Hindlimb muscle (tissue), 1 donor: ENCODE measurements around the gene NONO. TPM values are rescaled to one million over a fixed set of nuclear protein-coding genes. Genes with fewer than 3 reads are reported as not detected.
"Not testable (repeated sequence)": the region's sequence is repeated elsewhere in the genome, so short reads cannot be mapped to it uniquely, and the experiment has no call there.

Experiments used
- DNase-seq: peaks from one replicate; pipeline ENCODE4 v3.0.0-alpha.2; 2013
- polyA plus RNA-seq: library from polyadenylated mRNA; unstranded; fragments of 120-200 nt; gene quantifications from one replicate; pipeline ENCODE4 v1.2.1, GENCODE V29; 2013; ENCODE audit not compliant: insufficient read length

Gene NONO, protein sequence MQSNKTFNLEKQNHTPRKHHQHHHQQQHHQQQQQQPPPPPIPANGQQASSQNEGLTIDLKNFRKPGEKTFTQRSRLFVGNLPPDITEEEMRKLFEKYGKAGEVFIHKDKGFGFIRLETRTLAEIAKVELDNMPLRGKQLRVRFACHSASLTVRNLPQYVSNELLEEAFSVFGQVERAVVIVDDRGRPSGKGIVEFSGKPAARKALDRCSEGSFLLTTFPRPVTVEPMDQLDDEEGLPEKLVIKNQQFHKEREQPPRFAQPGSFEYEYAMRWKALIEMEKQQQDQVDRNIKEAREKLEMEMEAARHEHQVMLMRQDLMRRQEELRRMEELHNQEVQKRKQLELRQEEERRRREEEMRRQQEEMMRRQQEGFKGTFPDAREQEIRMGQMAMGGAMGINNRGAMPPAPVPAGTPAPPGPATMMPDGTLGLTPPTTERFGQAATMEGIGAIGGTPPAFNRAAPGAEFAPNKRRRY
- polyA plus RNA-seq = 320 TPM

DNA sequence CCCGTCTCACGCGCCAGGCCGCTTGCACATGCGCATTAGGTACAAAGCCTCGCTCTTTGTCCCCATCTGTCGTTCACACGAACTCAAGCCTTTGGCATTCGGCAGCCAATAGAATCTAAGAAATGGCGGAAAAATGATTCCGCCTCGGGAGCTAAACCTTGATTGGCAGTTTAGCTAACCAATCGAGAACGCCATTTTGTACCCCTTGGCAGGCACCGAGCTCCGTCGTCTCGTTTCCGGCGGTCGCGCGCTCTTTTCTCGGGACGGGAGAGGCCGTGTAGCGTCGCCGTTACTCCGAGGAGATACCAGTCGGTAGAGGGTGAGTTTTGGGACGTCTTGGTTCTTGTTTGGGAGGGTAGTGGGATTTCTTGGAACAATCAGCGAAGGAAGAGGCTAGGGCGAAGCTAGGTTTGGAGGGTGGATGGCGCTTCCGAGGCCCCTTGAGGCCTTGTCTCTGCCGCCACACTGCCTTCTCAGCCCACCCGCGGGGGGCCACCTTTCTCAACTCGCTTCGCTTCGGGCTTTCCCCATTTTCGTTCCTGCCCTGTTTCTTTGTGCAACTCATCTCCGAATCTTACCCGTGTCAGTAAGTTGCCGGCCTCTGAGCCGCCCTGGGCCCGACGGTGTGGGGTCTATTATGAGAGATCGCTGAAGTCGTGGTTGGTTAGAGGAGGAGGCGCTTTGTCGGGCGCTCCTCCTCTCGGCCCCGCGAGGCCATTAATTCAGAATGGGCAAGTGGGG lies at the start of gene NONO:
Gene NONO, plus strand, starts transcription at position 233 of the 741 bp plus-strand sequence. CDS start 7,003 bp downstream, outside the sequence.
- peak; percentile 94 for DNase-seq

GRCh38 chrX:71235482-71235881 lies 48.0 kb upstream of the NONO start:
- DNase-seq = no peak

DNA sequence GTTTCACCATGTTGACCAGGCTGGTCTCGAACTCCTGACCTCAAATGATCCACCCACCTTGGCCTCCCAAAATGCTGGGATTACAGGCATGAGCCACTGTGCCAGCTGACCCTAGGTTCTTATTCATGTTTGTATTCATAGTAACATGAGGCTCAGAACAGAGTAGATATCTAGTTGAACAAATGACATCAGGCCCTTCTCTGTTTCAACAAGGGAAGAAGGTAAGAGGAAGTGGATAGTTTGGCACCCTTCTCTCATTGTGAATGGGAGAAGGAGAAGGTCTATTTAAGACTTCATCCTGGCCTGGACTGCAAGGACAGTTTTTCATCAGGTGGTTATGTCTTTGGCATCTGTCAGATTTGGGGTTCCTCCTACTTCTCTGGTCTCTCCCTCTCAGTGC lies 46.6 kb upstream of the NONO start:
- no peak for DNase-seq

- no peak for DNase-seq
Measured at GRCh38 chrX:71239781-71240180, 43.7 kb upstream of the NONO start.

GRCh38 chrX:71241301-71241700 lies 42.1 kb upstream of the NONO start:
- no peak for DNase-seq

- no peak for DNase-seq
Measured at GRCh38 chrX:71244359-71245128, 38.9 kb upstream of the NONO start.

DNA sequence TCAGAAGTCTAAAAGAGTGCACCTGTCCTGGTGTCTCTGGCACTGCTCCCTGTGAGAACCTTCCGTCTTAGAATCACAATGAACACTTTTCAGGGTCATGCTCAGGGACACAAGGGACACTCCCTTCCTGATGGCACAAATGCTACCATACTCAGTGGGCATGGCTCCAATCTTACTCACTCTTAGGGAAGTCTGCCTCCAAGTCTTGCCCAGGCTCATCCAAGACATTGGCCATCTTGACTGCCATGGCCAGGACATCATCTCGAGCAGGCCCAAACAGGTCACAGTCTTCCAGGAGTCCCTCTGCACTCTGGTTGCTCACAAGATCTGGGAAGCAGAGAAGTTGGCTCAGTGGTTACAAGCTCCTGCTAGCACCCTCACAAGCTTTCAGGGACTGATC lies 38.3 kb upstream of the NONO start:
- no peak for DNase-seq

DNA sequence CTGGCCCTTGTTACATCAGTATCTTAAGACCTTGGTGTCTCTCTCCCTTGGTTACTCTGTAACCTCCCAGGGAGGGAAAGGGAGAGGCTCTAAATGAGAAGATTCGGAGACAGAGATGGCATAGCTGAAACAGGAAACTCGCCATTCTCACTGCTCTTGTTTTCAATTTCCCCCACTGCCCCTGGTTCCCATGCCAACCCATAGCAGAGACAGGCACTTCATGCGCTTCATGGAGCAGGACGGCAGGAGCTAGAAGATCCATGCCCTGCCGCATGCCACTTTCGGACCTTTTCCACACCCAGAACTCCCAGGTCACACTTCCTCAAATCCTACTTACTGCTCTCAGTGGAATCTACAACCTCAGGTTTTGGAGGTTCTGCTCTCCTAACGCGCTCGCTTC lies 32.6 kb upstream of the NONO start:
- DNase-seq = peak; percentile 2

GRCh38 chrX:71251466-71251973 lies 31.9 kb upstream of the NONO start:
- DNase-seq = peak; percentile 7

GRCh38 chrX:71252221-71252620 lies 31.2 kb upstream of the NONO start:
- no peak for DNase-seq

- DNase-seq = peak; percentile 42
Measured at GRCh38 chrX:71253253-71254091, 30.0 kb upstream of the NONO start.

DNA sequence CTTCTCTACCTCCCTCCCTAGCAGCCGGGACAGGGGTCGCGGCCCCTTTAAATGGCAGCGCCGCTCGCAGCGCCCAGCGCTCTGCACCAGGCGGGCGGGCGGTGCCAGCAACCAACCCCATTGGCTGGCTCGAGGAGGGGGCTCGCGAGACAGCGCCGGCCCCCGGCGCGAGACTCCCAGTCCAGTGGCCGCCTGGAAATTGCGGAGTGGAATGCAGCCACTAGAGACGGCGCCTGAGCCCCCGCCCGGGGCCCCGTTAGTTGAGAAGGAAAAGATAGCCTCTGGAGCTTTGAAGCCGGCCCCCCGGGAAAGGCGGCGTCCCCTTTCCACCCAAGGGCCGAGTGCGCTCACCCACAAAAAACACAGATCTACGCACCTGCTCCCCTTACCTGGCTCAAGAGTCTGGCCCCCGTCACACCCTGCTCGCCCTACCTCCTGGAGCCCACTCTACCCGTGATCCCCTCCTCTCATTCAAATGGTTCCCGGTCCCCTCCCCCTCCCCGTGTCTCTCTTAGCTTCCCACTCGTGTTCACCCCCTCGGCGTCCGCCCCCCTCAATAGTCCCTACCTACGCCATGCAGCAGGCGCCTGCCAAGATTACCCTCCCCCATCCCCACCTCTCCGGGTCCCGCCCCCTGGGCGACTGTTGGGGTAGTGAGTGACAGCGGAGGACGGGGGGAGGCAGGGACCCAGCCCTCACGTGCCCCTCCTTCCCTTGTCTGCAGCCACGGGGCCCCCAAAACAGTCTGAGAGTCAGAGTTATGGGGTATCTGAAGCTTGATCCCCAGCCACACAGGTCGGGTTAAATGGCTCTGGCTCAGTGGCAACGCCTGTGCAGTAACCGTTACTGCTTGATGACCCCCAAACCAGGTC lies 29.1 kb upstream of the NONO start, which contains the start of gene ZMYM3:
Gene ZMYM3, minus strand, starts transcription at position 49 of the 872 bp plus-strand sequence. CDS start 885 bp downstream, outside the sequence.
- peak; percentile 86 for DNase-seq

GRCh38 chrX:71256051-71256450 lies 27.4 kb upstream of the NONO start:
- no peak for DNase-seq

DNA sequence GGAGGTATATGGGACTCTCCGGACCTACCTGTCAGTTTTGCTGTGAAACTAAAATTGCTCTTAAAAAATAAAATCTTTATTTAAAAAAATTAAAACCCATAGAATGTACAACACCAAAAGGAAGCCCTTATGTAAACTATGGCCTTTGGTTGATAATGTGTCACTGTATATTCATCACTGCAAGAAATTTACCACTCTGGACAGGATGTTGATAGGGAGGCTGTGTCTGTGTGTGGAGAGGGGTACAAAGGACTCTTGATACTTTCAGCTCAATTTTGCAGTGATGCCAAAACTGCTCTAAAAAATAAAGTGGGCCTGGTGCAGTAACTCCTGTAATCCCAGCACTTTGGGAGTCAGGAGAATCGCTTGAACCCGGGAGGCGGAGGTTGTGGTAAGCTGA lies 26.6 kb upstream of the NONO start:
- no peak for DNase-seq

- not testable (repeated sequence) for DNase-seq
Measured at GRCh38 chrX:71268624-71269023, 14.8 kb upstream of the NONO start.

- DNase-seq = no peak
Measured at GRCh38 chrX:71269801-71270395, 13.5 kb upstream of the NONO start.

GRCh38 chrX:71272313-71272712 lies 11.1 kb upstream of the NONO start:
- not testable (repeated sequence) for DNase-seq

- not testable (repeated sequence) for DNase-seq
Measured at GRCh38 chrX:71281300-71281699, 2.1 kb upstream of the NONO start.

GRCh38 chrX:71282514-71283402 lies 677 bp upstream of the NONO start:
- no peak for DNase-seq
